ENCODE measurements around the gene OR7A5.

GRCh38 chr19:14830702-14831101 lies 4.3 kb downstream of the OR7A5 start:
- no peak for TF ChIP-seq CTCF (IDR thresholded peaks at IDR 0.05)
- TF ChIP-seq POLR2AphosphoS5 (IDR thresholded peaks at IDR 0.05) = no peak
- TF ChIP-seq POLR2A (IDR thresholded peaks at IDR 0.05) = no peak

Data from prostate gland (tissue), 2 donors.